GM13976 (cell line): ENCODE data around the gene TOP1.

Experiments
- DNase-seq: peaks from one replicate; pipeline ENCODE4 v3.0.0; 2012; ENCODE audit warnings: low spot score
- in situ Hi-C: fragments of 300-500 bp; cut with MboI; formaldehyde crosslinking; loops from one replicate; pipeline ENCODE4 v1.12.0; 2022; ENCODE audit warnings: low sequenced_read_pairs, mixed read lengths, inconsistent platforms; ENCODE audit not compliant: unreplicated experiment
- TF ChIP-seq, protein P1 (sequence below): IDR thresholded peaks from 2 replicates; pipeline ENCODE4 v1.5.1; 2012; ENCODE audit warnings: borderline replicate concordance, mild to moderate bottlenecking; ENCODE audit not compliant: insufficient read depth; ENCODE audit errors: extremely low read depth, missing control alignments, control extremely low read depth

TOP1 gene

GRCh38 chr20:40984496-40984895, 44.1 kb upstream of the TOP1 start:
- in situ Hi-C loops: no loop called here
- DNase-seq: no peak
- TF ChIP-seq, protein P1, sequence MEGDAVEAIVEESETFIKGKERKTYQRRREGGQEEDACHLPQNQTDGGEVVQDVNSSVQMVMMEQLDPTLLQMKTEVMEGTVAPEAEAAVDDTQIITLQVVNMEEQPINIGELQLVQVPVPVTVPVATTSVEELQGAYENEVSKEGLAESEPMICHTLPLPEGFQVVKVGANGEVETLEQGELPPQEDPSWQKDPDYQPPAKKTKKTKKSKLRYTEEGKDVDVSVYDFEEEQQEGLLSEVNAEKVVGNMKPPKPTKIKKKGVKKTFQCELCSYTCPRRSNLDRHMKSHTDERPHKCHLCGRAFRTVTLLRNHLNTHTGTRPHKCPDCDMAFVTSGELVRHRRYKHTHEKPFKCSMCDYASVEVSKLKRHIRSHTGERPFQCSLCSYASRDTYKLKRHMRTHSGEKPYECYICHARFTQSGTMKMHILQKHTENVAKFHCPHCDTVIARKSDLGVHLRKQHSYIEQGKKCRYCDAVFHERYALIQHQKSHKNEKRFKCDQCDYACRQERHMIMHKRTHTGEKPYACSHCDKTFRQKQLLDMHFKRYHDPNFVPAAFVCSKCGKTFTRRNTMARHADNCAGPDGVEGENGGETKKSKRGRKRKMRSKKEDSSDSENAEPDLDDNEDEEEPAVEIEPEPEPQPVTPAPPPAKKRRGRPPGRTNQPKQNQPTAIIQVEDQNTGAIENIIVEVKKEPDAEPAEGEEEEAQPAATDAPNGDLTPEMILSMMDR: no peak

DNA sequence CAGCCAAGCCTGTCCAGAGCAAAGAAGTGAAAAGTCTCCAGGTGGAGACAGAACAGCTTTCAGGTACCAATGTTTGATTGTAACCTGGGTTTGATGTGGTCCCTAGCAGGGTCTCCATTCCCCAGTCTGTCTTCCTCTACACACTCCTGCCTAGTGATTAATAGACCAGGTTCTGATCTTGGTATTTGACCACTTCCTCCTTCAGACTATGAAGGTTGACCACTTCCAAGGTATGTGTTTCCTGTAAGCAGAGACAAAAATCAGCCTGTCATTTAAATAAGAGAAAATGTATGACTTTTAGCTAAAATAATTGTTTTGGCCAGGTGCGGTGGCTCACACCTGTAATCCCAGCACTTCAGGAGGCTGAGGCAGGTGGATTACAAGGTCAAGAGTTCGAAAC, 41.8 kb upstream of the TOP1 start:
- in situ Hi-C loops: no loop called here
- TF ChIP-seq, protein P1: no peak
- DNase-seq: peak; percentile 28

DNA sequence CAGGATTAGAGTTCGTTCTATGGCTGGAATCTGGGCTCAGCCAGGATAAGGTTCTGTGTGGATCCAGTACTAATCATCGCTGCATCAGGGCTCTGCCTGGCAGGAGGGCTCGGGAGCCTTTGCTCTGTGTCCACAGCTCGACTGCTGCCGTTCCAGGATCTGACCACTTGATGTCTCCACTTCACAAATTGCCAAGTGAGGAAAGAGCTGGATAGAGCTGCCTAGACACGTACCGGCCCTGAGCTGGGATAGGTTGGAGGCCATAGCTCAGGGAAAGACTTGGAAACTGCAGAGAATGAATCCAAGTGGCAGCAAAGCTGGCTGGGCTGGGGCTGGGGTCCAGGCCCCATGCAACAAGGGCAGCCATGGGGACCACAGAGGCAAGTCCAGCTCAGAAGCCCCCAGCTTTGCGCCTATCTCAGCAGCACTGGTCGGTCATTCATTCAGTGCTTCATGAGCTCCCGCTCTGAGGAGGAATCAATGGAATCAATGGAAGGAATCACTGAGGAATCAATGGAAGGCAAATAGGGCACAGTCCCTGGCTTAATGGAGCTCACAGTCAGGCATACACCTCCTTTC, 38.0 kb upstream of the TOP1 start:
- TF ChIP-seq, protein P1: peak; percentile 82
- in situ Hi-C loops: no loop called here
- DNase-seq: peak; percentile 82

DNA sequence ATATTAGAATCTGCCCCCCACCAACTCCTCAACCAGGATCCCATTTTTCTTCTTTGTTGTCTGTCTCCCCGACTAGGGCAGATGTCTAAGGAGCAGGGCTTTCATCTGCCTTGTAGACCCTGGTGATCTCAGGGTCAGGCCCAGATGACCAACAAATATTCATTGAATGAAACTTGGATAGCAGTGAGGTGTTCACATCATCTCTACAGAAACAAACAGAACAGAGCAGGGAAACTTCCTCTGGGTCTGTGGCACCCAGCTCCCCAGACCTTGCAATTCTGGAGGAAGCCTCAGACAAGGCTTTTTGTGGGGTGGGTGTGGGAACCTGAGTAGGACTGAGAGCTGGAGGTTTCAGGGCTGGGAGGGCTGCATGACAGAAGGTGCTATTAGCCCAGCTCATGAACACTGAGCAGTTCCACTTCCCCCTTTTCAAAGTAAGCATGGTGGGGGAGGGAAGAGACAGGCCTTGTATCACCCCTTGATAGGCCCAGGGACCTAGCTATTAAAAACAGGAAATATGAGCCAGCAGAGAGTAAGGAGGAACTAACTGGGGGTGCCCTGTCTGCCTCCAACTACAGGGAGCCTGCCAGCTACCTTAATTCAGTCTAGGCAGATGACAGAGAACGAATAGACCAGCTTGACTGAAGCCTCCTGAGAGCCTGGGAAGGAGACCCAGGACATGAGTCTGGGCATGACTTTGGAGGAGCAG, 37.3 kb upstream of the TOP1 start:
- peak; percentile 87 for DNase-seq
- in situ Hi-C loops: no loop called here
- TF ChIP-seq, protein P1: no peak

DNA sequence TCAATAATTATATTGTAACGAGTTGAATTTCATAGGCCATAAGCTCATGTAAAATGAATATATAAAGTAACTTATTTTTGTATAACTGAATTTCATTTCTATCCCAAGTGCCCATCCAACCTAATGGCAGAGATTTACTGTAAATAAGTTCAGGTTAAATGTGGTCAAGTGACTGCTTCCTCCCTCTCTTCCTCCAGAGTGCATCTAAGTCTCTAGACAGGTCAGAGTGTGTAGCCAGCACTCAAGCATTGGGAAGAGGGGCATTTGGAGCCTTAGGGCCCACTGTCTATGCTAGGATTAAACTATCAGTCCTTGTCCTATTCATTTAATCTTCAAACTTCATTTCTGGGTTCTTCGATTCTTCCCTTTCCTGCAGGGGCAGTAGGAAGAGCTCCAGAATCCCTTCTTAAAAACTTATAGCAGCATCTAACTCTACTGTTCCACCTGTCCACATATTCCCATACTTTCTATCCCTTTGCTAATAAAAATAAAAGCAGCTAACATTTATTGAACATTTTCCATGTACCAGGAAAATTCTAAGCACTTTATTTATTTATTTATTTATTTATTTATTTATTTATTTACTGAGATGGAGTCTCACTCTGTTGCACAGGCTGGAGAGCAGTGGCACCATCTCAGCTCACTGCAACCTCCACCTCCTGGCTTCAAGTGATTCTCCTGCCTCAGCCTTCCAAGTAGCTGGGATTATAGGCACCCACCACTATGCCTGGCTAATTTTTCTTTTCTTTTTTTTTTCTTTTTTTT, 36.1 kb upstream of the TOP1 start:
- no peak for DNase-seq
- in situ Hi-C loops: no loop called here
- TF ChIP-seq, protein P1: no peak

DNA sequence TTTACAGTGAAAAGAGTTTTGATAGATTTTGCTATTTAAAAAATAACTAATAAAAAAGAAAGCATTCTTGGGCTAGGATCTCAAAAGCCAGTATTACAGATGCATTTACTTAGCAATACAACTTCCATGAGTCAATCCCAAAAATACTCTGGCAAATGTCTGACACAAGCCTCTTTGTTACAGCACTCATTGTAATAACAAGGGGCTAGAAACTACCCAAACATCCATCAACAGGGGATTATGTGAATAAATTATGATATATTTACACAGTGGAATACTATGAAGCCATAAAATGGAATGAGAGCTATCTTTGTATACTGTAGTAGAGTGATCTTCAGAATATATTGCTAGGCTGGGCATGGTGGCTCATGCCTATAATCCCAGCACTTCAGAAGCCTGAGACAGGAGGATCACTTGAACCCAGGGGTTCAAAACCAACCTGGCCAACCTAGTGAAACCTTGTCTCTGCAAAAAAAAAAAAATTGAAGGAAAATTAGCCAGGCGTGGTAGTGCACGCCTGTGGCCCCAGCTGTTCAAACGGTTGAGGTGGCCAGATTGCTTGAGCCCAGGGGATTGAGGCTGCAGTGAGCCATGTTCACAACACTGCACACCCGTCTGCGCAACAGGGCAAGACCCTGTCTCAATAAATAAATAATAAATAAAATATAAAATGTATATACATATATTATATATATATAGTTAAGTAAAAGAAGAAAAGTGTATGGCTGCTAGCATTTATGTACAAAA, 34.7 kb upstream of the TOP1 start:
- no peak for DNase-seq
- TF ChIP-seq, protein P1: no peak
- in situ Hi-C loops: no loop called here
